HK-2 (cell line): Measurements from ENCODE around the gene SAPCD2.
A peak's percentile ranks its signal among the peaks of the same experiment; 100 is the strongest.
"Not testable (repeated sequence)": the region's sequence is repeated elsewhere in the genome, so short reads cannot be mapped to it uniquely, and the experiment has no call there.

ENCODE experiments used
- DNase-seq: peaks from one replicate; pipeline ENCODE4 v3.0.0-alpha.2; 2018; ENCODE audit not compliant: unreplicated experiment

The SAPCD2 gene

DNA sequence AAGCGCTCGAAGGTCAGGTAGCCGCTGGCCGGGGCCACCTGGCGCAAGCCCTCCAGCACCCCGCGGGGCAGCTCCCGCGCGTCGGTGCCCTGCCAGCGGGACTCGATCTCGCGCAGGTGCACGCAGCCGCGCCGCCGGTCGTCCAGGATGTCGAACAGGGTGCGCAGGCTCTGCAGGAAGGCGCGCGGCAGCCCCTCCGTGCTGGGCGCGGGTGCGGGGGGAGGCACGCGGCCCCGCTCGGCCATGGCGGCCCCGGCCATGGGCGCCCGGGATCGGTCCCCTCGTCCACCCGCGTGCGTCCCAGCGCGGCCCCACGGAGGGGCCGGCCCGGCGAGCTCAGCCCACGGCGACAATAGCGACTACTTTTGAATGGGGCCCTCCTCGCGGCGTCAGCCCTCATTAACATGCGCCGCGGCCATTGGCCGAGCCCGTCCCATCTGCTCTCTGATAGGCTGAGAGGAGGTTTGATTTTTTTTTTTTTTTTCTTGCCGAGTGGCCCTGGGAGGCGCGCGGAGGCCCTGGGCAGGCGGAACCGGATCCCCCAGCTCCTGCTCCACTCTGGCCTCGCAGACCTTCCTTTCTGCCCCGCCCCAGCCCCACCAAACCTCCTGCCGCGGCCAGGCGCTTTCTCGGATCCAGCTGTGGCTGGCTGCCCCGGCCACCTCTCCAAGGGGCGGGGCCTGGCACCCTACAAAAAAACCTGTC is at the start of gene SAPCD2:
Gene SAPCD2 (minus strand): TSS at position 357 of the 705 bp plus-strand sequence. CDS start 97 bp downstream, at position 260.
- DNase-seq, result peak; percentile 89

DNA sequence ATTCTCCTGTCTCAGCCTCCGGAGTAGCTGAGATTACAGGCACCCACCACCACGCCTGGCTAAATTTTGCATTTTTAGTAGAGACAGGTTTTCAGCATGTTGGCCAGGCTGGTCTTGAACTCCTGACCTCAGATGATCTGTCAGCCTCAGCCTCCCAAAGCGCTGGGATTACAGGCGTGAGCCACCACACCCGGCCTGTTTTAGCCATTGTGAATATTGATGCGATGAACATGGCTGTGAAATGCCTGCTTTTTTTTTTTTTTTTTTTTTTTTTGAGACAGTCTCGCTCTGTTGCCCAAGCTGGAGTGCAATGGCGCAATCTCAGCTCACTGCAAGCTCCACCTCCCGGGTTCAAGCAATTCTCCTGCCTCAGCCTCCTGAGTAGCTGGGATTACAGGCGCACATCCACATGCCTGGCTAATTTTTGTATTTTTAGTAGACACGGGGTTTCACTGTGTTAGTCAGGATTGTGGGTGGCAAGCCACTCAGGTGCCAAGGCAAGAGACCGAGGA is 47.8 kb upstream of the SAPCD2 start:
- not testable (repeated sequence) for DNase-seq

GRCh38 chr9:137117269-137117731 is 46.9 kb upstream of the SAPCD2 start:
- DNase-seq, result no peak

DNA sequence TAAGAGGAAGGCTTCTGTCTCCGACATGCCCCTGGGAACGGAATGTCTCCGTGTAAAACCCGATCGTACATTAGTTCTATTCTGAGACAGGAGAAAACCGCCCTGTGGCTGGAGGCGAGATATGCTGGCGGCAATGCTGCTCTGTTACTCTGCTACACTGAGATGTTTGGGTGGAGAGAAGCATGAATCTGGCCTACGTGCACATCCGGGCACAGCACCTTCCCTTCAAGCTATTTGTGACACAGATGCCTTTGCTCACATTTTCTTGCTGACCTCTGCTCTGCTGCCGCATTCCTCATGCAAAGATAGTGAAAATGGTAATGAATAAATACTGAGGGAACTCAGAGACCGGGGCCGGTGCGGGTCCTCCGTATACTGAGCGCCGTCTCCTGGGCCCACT is 46.4 kb upstream of the SAPCD2 start:
- DNase-seq, result no peak

GRCh38 chr9:137116027-137116507 is 45.7 kb upstream of the SAPCD2 start:
- DNase-seq, result no peak

- no peak for DNase-seq
Observed at GRCh38 chr9:137115394-137116026, 45.2 kb upstream of the SAPCD2 start.

GRCh38 chr9:137114613-137115393 is 44.4 kb upstream of the SAPCD2 start, which contains the start of gene DPP7:
DPP7 (minus strand) TSS chr9:137114733; CDS start chr9:137114713, 20 bp downstream.
- peak; percentile 68 for DNase-seq

DNA sequence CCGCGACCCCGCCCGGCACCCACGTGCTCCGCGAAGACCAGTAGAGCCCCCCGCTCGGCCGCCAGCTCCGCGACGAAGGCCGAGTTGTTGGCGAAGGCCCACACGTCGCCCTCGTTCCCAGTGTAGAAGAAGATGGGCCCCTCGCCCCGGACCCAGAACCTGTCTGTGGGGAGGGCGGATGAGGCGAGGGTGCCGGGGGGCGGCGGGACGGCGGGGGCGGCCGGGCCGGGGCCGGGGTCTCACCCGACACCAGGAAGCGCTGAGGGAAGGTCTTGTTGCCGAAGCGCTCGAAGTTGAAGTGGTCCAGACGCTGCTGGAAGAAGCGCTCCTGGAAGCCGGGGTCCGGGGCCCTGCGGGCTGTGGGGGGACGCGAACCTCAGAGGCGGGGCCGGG is 43.9 kb upstream of the SAPCD2 start:
- no peak for DNase-seq

DNA sequence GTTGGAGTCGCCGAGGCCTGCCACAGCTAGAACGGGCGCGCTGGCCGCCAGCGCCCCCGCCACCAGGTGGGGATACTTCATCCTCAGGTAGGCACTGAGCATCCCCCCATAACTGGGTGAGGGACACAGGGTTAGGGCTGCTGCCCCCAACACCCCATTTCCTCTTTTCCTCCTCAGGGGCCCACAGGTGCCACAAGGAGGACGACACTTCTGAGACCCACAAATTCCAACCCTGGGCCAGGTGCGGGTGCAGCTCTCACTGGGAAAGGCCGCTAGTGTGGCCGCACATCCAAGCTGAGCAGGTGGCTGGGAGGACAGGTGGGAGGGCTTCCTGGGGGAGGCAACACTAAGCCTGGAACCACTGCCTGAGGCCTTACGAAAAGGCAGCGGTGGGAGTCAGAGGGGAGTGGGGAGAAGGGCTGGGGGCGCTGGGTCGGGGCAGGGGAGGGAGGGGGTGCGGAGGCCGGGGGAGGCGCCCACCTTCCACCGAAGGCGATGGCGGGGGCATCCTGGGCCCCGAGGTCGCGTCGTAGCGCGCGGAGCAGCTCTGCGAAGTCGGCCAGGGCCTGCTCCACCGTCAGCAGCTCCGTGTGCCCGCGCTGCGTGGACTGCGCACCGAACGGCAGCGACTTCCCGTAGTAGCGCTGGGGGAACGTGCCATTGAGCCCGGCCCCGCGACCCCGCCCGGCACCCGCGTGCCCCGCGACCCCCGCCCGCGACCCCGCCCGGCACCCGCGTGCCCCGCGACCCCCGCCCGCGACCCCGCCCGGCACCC is 43.2 kb upstream of the SAPCD2 start:
- DNase-seq, result no peak

DNA sequence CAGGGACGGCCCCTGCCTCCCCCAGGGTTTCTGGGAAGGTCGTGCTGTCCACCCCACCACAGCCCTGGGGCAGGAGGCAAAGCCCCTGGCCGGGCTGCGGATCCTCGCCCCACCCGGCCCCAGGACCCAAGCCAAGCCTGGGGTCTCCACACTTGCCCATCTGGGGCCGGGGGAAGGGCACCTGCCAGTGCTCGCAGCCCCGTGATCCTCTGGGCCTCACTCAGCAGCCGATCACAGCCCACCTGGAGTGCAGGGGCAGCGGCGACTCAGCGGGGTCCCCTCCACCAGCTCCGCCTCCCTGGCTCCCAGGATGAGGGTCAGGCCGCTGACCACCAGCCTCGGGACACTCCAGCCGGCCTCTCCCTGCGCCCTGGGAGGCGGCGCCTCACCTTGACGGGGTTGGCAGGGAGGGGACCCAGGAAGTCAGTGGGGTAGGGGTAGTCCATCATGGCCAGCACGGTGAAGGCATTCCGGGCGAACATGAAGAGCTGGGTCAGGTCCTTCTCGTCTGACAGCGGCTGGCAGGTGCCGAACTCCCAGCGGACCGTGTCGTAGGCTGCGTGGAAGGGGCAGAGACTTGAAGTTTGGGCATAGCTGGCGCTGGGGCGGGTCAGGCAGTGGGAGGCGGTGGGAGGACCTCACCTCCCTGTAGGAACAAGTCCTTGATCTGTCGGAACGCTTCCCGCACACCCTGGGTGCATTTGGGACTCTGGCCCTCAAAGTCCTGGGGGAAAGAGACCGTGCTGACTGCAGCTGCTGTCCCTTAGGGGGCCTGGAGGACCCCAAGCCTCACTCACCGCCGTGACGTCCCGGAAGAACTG is 42.4 kb upstream of the SAPCD2 start:
- no peak for DNase-seq

DNA sequence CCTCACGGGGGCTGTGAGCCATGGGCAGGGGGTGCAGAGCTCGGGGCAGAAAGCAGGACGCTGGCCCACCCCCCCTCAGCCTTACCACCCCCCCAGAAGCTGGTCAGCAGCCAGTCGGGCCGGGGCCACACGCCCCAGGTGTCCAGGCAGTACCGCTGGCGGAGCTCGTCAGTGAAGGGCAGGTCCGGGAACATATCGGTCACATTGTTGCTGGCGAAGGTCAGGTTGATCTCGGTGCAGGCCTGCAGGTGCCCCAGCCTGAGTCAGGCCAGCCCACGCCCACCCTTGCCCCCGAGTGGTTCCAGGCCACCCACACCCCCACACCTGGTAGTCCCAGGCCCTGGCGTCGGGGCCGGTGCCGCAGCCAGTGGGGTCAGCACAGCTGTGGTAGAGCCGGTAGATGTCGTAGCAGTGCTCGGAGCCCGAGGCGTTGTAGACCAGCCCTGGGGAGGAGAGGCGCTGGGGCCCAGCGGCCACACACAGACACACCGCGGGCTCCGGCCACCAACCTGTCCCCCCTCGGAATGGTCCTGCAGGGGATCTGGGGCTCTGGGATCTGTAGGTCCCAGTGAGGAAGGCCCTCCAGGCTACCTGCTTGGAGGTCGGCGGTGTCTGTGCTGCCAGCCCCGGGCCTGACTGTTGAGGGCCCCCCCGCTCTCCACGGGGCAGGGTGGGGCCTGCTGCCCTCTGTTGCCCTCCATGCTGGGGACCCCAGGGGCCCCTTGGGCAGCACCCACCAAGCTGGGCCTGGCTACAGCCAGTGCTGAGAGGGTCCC is 41.6 kb upstream of the SAPCD2 start:
- no peak for DNase-seq

GRCh38 chr9:137110911-137111787 is 40.8 kb upstream of the SAPCD2 start:
- no peak for DNase-seq

GRCh38 chr9:137110147-137110910 is 40.0 kb upstream of the SAPCD2 start:
- DNase-seq, result no peak

DNA sequence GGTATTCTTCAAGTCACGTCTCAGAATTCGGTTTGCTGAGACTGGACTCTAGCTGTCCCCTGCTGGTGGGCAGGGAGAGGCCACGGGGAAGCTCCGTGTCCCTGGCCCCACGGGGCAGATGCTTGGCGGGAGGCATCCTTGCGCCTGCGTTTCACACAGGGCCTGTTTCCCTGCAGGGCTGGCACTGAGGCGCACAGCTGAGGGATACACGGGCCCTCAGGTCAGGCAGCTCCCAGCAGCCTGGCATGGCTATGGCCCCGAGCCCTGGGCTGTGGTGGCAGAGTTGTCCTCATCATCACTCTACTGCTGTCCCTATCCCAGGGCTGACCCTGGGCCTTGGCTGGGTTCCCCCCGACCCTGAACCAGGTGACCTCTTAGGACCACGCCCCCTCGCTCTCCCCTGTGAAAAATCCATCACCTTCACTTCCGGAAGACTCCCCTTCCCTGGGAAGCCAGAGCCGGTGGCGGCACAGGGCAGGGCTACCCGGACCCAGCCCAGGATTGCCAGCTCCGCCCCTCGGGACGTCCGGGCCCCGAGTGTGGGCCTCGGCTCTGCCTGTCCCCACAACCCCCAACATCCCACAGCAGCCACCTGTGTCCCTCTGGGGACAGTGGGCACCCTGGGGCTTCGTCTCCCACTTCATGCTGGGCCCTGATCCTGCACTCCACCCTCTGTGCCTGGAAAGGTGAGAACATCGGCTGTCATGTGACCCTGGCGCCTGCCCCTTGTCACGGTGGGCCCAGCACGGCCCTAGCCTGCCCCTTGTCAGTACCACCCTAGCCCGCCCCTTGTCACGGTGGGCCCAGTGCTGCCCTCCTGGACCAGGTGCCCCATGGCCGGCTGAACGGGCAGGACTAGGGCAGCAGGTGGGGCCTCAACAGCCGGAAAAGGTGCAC is 39.1 kb upstream of the SAPCD2 start:
- no peak for DNase-seq

DNA sequence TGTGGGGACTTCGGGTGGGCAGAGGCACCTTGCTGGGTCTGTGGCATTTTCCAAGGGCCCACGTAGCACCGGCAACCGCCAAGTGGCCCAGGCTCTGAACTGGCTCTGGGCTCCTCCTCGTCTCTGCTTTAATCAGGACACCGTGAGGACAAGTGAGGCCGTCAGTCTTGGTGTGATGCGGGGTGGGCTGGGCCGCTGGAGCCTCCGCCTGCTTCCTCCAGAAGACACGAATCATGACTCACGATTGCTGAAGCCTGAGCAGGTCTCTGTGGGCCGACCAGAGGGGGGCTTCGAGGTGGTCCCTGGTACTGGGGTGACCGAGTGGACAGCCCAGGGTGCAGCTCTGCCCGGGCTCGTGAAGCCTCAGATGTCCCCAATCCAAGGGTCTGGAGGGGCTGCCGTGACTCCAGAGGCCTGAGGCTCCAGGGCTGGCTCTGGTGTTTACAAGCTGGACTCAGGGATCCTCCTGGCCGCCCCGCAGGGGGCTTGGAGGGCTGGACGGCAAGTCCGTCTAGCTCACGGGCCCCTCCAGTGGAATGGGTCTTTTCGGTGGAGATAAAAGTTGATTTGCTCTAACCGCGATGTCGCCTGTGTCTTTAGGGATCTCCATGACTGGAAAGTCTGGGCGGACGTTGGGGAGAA is 38.4 kb upstream of the SAPCD2 start:
- no peak for DNase-seq

DNA sequence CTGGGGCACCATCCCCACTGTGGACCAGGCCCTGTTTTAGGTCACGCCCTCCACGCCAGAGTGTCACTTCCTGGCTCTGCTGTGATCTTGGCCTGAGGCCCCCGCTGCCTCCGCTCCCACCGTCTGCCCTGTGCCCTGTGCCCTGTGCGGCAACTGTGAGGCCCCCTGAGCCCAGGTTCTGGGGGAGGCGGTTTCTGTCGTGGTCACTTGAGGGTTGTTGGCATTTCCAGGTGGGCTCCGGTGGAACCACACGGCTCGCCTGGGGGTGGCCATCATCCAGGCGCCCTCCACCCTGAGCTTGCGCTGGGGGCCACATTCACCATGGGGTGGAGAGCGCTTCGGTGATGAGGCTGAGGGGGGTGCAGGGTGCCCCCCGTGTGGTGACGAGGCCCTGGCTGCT is 37.6 kb upstream of the SAPCD2 start:
- DNase-seq, result no peak
